ENCODE measurements around the gene MYOM3. TPM values are rescaled to one million over a fixed set of nuclear protein-coding genes. Genes with fewer than 3 reads are reported as not detected.

MYOM3 gene
- total RNA-seq, 2 donors from 2014 or later, result not detected

DNA sequence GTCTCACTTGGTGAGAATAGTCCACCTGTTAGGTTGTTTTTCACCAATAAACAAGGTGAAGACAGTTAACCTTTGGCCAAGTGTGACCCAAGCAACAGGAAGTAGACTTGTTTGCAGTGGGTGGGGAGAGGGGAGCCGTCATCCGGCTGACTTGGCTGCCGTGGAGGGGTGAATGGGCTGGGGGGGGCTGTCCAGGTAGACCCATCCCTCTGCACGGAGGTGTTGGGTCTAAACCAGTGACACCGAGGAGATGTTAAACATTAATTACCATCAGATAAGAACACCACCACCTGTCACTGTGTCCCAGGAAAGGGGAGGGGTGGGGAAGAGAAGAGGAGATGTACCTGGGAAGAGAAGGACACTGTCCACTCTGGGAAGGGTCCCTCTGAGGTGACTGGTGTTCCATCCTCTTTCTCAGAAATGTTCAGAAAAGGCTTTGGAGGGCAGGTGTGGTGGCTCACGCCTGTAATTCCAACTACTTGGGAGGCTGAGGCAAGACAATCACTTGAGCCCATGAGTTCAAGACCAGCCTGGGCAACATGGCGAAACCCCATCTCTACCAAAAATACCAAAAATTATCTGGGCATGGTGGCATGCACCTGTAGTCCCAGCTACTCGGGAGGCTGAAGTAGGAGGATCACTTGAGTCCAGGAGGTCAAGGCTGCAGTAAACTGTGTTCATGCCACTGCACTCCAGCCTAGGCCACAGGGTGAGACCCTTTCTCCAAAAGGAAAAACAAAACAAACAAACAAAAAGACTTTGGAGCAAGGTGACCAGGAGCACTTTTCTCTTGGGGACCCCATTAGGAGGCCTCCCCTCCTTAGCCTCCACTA lies 6.7 kb upstream of the MYOM3 start:
- Mint-ChIP-seq H3K27me3 (ENCODE audit: low read depth) (peaks cover 24% of the 10 kb centered on the region), H3K4me1 (ENCODE audit: low read depth) (peaks cover 4% of the 10 kb centered on the region), H3K36me3 (ENCODE audit: insufficient read depth in 2 of 2) (no peaks in the 10 kb centered on the region), H3K27ac (no peak overlapping the region), H3K4me3 (no peak overlapping the region), H3K9me3 (no peaks in the 10 kb centered on the region)
- no peak for DNase-seq
- ATAC-seq (replicated peaks in 1 of 2), result no peak

DNA sequence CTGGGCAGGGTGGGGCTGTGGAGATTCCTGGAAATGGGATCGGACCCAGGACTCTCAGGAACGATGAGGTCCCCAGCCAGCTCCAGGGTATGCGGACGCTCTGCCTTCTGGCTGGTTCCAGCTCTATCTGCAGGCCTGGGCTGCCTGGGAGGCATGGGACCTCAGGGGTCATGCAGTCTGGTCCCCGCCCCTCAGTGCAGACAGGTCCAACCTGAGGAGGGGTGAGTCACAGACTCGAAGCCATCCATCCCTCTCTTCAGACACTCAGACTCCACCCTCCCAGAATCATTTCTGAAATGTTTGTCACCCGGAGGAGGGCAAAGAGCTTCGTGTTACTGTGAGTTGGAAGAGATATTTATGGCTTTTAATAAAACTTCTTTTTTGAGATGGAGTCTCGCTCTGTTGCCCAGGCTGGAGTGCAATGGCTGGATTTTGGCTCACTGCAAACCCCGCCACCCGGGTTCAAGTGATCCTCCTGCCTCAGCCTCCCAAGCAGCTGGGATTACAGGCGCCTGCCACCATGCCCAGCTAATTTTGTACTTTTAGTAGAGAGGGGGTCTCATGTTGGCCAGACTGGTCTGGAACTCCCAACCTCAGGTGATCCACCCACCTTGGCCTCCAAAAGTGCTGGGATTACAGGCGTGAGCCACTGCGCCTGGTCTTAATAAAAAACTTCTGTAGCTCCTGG lies 5.9 kb upstream of the MYOM3 start:
- H3K9me3 Mint-ChIP-seq, result no peaks in the 10 kb centered on the region
- ATAC-seq (replicated peaks in 1 of 2) (no peak), DNase-seq (no peak)
- H3K4me3 Mint-ChIP-seq, result no peak overlapping the region
- no peak overlapping the region for H3K27ac Mint-ChIP-seq
- H3K36me3 Mint-ChIP-seq (ENCODE audit: insufficient read depth in 2 of 2), result no peaks in the 10 kb centered on the region
- peaks cover 31% of the 10 kb centered on the region for H3K27me3 Mint-ChIP-seq (ENCODE audit: low read depth)
- H3K4me1 Mint-ChIP-seq (ENCODE audit: low read depth), result peaks cover 4% of the 10 kb centered on the region

DNA sequence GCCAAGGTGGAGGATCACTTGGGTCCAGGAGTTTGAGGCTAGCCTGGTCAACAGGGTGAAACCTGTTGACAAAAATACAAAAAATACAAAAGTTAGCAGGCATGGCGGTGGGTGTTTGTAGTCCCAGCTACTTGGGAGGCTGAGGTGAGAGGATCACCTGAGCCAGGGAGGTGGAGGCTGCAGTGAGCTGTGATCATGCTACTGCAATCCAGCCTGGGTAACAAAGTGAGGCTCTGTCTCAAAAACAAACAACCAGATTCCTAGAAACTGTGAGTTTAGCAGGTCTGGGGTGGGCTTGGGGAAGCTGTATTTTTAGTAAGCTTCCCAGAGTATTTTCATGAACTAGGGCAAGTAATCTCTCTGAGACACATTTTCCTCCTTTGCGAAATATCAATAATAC lies 5.2 kb upstream of the MYOM3 start:
- Mint-ChIP-seq H3K4me3 (no peak overlapping the region), H3K4me1 (ENCODE audit: low read depth) (peaks cover 11% of the 10 kb centered on the region), H3K9me3 (no peaks in the 10 kb centered on the region), H3K27ac (no peak overlapping the region), H3K36me3 (ENCODE audit: insufficient read depth in 2 of 2) (no peaks in the 10 kb centered on the region), H3K27me3 (ENCODE audit: low read depth) (peaks cover 36% of the 10 kb centered on the region)
- ATAC-seq (replicated peaks in 1 of 2), result no peak
- DNase-seq, result no peak

DNA sequence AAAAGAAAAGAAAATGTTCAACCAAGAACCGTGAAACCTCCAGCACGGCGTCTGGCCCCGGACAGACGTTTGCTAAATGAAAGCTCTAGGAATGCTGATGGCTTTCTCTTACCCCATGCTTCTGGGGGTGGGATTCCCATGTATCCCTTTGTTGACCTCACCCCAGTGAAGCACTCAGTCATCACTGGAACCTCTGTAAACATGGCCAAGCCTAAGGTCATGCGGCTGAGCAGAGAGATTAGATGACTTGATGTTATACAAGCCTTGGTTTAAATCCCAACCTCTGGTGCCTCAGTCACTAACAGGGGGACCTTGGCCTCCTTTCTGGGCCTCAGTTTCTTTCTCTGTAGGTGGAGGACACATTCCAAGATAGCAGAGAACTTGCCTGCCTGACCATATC lies 2.8 kb upstream of the MYOM3 start:
- H3K27ac Mint-ChIP-seq, result no peak overlapping the region
- no peak for DNase-seq
- no peak for ATAC-seq (replicated peaks in 1 of 2)
- peaks cover 13% of the 10 kb centered on the region for H3K4me1 Mint-ChIP-seq (ENCODE audit: low read depth)
- H3K36me3 Mint-ChIP-seq (ENCODE audit: insufficient read depth in 2 of 2), result no peaks in the 10 kb centered on the region
- peaks cover 46% of the 10 kb centered on the region for H3K27me3 Mint-ChIP-seq (ENCODE audit: low read depth)
- no peaks in the 10 kb centered on the region for H3K9me3 Mint-ChIP-seq
- H3K4me3 Mint-ChIP-seq, result no peak overlapping the region

DNA sequence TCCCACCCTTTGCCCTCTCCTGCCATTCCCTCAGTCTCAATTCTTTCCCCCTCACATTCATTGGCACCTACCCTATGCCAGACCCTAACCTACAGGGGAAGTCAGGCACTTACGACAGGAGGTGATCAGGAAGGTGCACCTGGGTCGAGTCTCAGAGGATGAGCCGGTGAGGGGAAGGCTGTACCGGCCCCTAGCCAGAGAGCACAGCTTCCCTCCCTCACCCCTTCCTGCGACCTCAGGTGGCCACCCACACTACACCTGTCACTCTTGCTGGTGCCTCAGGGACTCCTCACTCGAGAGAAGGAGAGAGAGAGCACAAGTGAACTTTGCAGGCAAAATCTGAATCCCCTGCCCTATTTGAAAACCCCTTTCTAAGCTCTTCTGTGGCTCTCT lies 1.7 kb upstream of the MYOM3 start:
- H3K27me3 Mint-ChIP-seq (ENCODE audit: low read depth), result peaks cover 46% of the 10 kb centered on the region
- H3K4me3 Mint-ChIP-seq, result no peak overlapping the region
- H3K36me3 Mint-ChIP-seq (ENCODE audit: insufficient read depth in 2 of 2), result no peaks in the 10 kb centered on the region
- DNase-seq, result no peak
- ATAC-seq (replicated peaks in 1 of 2), result no peak
- H3K9me3 Mint-ChIP-seq, result no peaks in the 10 kb centered on the region
- H3K4me1 Mint-ChIP-seq (ENCODE audit: low read depth), result peaks cover 19% of the 10 kb centered on the region
- H3K27ac Mint-ChIP-seq, result no peak overlapping the region

DNA sequence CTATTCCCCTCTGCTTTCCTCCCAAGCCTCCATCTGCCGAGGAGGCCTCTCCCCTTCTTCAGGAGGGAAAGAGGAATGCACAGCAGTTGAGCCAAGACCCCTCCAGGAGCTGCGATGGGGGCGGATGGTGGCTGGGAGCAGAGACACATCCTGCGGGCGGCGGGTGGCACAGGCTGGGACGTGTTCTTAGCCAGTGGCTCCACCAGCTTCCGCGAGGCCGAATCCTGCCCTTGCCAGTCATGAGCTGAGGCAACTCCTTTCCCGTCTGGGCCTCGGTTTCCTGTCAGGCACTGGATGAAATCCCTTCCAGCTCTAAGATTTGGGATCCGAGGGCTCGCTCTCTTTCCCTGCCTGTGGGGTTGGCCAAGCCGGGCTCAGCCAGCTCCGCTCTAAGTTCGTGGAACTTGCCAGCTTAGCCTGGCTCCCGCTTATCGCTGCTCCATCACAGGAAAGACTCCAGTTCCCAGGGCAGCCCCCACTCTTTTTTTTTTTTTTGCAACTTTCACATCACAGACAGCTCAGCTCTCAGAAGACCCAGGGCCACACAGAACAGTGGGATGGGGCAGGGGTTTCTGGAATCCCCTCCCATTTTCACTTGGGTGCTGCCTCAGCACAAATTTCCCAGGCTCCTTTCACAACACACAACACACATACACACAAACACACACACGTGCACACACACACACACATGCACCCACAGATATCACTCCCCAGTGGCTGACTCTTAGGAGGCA lies 506 bp downstream of the MYOM3 start:
- peaks cover 16% of the 10 kb centered on the region for H3K4me1 Mint-ChIP-seq (ENCODE audit: low read depth)
- no peaks in the 10 kb centered on the region for H3K9me3 Mint-ChIP-seq
- no peaks in the 10 kb centered on the region for H3K36me3 Mint-ChIP-seq (ENCODE audit: insufficient read depth in 2 of 2)
- peaks cover 35% of the 10 kb centered on the region for H3K27me3 Mint-ChIP-seq (ENCODE audit: low read depth)
- DNase-seq (no peak), ATAC-seq (replicated peaks in 1 of 2) (no peak)
- no peak overlapping the region for H3K27ac Mint-ChIP-seq
- peak overlapping the region in 1 of 2 donors; percentile 52 for H3K4me3 Mint-ChIP-seq

DNA sequence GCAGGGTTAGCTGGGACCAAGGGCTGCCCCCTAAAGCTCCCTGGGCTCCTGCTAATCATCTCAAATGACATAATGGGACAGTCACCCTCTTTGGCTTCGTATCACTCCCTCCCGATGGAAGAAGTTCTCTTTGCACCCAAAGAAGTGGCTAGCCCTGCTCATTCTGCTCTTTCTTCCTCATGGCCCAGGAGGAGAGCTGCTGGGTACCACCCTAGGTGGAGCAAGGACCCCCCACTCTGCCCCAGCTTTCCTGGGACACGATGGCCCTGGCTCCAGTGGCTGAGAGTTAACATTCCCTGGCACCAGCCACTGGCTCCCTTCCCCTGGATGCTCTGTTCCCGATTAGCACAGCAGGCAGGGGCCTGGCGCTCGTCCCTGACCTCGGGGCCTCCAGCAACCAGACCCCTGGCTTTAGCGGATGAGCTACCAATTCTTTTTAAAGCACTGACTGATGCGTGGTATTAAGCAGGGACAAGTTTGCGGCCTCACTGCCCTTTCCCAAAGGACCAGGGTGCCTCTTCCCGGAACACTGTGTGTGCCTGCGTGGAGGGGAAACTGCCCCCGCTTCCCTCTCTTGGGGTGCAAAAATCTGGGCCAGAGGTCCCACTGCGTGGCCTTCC lies 1.2 kb downstream of the MYOM3 start:
- Mint-ChIP-seq H3K27ac (no peak overlapping the region), H3K9me3 (no peaks in the 10 kb centered on the region), H3K27me3 (ENCODE audit: low read depth) (peaks cover 29% of the 10 kb centered on the region), H3K36me3 (ENCODE audit: insufficient read depth in 2 of 2) (no peaks in the 10 kb centered on the region), H3K4me1 (ENCODE audit: low read depth) (peaks cover 16% of the 10 kb centered on the region), H3K4me3 (no peak overlapping the region)
- ATAC-seq (replicated peaks in 1 of 2), result no peak
- no peak for DNase-seq

DNA sequence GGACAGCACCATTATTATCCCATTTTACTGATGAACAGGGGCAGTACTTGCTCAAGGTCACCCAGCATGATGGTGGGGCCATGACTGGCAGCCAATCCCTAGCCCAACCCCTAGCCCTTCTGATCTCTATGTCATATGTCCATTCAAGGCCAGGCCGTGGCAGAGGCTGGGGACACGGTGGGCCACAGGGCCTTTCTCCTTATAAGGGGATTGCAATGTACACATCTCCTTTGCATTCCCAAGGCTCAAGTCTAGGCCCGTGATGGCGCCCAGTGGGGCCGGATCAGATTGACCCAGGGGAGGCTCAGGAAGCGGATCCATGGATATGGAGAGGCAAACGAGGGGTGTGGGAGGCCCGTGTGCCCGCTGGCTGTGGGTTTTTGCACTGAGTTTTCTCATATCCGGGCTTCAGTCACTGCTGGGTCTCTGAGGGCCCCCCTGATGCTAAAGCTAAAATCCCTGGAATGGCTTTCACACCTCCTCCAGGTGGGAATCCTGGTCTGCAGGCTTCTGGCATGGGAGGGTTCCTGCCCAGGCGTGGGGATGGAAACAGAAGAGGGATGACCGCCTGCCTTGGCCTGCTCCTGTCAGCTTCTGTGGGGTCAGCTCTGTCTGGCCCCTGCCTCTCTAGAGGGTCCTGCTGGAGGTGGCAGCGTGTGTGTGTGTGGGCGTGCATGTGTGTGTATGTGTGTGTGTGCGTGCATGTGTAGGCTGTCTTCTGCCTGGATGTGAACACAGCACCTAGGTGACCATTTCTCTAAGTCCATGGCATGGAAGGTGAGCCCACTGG lies 2.1 kb downstream of the MYOM3 start:
- no peak for ATAC-seq (replicated peaks in 1 of 2)
- H3K4me3 Mint-ChIP-seq, result no peak overlapping the region
- no peaks in the 10 kb centered on the region for H3K36me3 Mint-ChIP-seq (ENCODE audit: insufficient read depth in 2 of 2)
- no peaks in the 10 kb centered on the region for H3K9me3 Mint-ChIP-seq
- peaks cover 29% of the 10 kb centered on the region for H3K27me3 Mint-ChIP-seq (ENCODE audit: low read depth)
- H3K4me1 Mint-ChIP-seq (ENCODE audit: low read depth), result peaks cover 16% of the 10 kb centered on the region
- H3K27ac Mint-ChIP-seq, result no peak overlapping the region
- DNase-seq, result no peak

DNA sequence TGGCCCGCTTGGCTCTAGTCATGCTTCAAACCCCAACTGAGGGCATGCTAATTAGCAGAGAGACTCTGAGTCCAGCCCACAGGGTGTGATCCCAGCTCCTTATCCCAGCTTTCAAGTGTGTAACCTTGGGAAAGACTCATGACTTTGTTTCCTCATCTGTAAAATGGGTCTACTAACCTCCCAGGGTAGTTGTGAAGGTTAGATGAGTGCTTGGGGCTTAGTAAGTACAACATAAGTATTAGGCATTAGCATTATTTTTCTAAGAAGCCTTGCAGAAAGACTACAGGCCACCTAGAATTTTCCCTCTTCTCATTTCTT lies 2.8 kb downstream of the MYOM3 start:
- H3K27me3 Mint-ChIP-seq (ENCODE audit: low read depth), result peaks cover 27% of the 10 kb centered on the region
- H3K36me3 Mint-ChIP-seq (ENCODE audit: insufficient read depth in 2 of 2), result no peaks in the 10 kb centered on the region
- H3K9me3 Mint-ChIP-seq, result no peaks in the 10 kb centered on the region
- DNase-seq, result no peak
- no peak overlapping the region for H3K27ac Mint-ChIP-seq
- H3K4me3 Mint-ChIP-seq, result no peak overlapping the region
- no peak for ATAC-seq (replicated peaks in 1 of 2)
- peaks cover 16% of the 10 kb centered on the region for H3K4me1 Mint-ChIP-seq (ENCODE audit: low read depth)

DNA sequence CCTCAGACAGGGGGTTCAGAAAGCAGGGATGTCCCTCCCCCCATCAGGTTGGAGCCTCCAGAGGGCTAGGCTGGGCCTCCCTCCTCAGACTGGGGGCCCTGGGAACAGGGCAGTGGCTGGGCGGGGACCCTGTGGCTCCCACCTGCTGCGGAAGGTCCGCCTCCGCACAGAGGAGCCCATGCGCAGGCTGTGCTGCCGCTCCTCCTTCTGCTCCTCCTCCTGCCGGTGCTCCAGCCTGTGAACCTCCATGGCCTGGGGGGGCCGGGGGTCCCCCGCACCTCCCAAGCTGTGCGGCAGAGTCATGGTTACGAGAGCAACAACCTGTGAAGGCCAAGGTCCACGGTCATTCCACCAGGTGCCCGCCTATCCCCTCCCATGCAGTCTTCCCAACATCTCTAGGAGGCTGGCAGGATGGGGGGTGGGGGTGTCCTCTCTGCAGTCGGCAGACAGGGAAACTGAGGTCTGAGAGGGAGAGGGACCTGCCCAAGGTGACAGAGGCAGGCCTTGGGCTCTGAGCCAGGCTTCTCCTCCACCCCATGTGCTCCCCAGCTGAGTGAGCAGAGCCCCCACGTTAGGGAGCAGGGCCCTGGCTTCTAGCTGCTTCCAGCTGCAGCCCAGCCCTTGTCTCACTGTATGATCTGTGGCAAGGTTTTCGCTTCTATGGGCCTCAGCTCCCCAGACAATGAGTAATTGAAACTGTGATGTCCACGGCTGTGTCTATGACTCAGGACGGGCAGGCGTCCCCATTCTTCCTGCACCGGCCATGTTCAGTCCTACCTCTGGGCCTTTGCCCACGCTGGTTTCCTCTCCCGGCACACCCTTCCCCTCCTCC lies 3.4 kb downstream of the MYOM3 start:
- DNase-seq, result peak; percentile 23
- Mint-ChIP-seq H3K36me3 (ENCODE audit: insufficient read depth in 2 of 2) (no peaks in the 10 kb centered on the region), H3K27me3 (ENCODE audit: low read depth) (peaks cover 22% of the 10 kb centered on the region), H3K9me3 (no peaks in the 10 kb centered on the region), H3K4me1 (ENCODE audit: low read depth) (peaks cover 16% of the 10 kb centered on the region), H3K4me3 (no peak overlapping the region), H3K27ac (no peak overlapping the region)
- peak; percentile 51 to 77 for ATAC-seq (replicated peaks in 1 of 2)

DNA sequence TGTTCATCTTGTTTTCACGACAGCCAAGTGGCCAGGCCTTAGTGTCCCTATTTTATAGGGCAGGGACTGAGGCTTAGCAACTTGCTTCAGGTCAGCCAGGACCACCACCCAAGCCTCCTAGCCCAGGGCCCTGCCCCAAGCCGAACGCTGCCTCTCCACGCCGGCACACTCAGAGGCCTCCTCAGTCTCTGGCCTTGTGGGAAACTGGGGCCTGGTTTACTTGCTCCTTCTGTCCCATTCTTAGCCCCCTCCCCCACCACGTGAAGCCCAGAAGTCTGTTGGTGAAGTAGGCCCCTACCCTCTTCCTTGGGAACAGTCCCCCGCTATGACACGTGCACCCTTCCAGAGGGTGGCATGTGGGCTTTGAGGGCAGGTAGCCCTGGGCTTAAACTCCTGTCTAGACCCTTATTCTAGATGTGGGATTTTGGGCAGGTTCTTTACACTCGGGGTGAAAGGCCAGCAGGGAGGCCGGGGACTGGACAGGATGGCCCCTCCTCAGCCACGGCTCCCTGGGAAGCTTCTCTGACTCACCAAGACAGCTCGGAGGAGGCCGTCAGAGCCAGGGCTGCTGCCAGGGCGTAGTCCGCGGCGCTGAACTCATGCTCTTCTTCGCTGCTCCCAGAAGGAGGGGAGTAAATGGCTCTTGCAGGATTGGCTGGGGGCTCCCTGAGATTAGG lies 4.3 kb downstream of the MYOM3 start:
- Mint-ChIP-seq H3K36me3 (ENCODE audit: insufficient read depth in 2 of 2) (no peaks in the 10 kb centered on the region), H3K27ac (no peak overlapping the region), H3K9me3 (no peaks in the 10 kb centered on the region), H3K27me3 (ENCODE audit: low read depth) (peaks cover 15% of the 10 kb centered on the region), H3K4me1 (ENCODE audit: low read depth) (peaks cover 14% of the 10 kb centered on the region), H3K4me3 (no peak overlapping the region)
- no peak for ATAC-seq (replicated peaks in 1 of 2)
- DNase-seq, result no peak

All from activated T-cell treated with anti-CD3 and anti-CD28 coated beads, Interleukin-2, amount 50 U/mL, for 72 hours (primary cell).